BJ (cell line): ENCODE measurements around the gene ST3GAL4. TPM values are rescaled to one million over a fixed set of nuclear protein-coding genes. Genes with fewer than 3 reads are reported as not detected.

Experiments used
- CTCF ChIA-PET: fragments of 350-600 bp; formaldehyde crosslinking; extraction: SDS; loops from one replicate; lab custom pipeline; 2021; ENCODE audit warnings: antibody characterized with exemption, inconsistent platforms; lab: Yijun Ruan, JAX
- POLR2A ChIA-PET: fragments of 300-600 bp; sonication (Branson Sonifier 250); formaldehyde crosslinking; extraction: SDS; loops from one replicate; lab custom pipeline; 2021; ENCODE audit warnings: antibody characterized with exemption; lab: Charles Lee
- DNase-seq: peaks from one replicate; pipeline ENCODE4 v3.0.0-alpha.2; 2011; ENCODE audit warnings: low read depth
- H3K27me3 ChIP-seq: 2 replicates; pipeline ENCODE4 v1.6.0; 2011; ENCODE audit warnings: low read length; ENCODE audit not compliant: control insufficient read depth, insufficient read depth
- H3K36me3 ChIP-seq: 2 replicates; pipeline ENCODE4 v1.5.1; 2011; ENCODE audit warnings: low read length; ENCODE audit not compliant: control insufficient read depth, insufficient read depth
- H3K4me3 ChIP-seq: 2 replicates; pipeline ENCODE4 v1.5.1; 2011; ENCODE audit warnings: low read depth, mild to moderate bottlenecking, control low read depth, low read length
- polyA plus RNA-seq: library from polyadenylated mRNA; depleted of rRNA; stranded (reverse); fragments of >200 nt; gene quantifications from 2 replicates; pipeline ENCODE4 v1.2.3, GENCODE V29; 2011
- TF ChIP-seq, protein P1 (sequence below): IDR thresholded peaks from 2 replicates; pipeline ENCODE4 v1.5.1; 2011; ENCODE audit warnings: low read depth, mild to moderate bottlenecking, control low read depth, inconsistent platforms, low read length, moderate library complexity; ENCODE audit not compliant: insufficient read depth

The ST3GAL4 gene
- polyA plus RNA-seq, 1 experiment, result 31.8 TPM

DNA sequence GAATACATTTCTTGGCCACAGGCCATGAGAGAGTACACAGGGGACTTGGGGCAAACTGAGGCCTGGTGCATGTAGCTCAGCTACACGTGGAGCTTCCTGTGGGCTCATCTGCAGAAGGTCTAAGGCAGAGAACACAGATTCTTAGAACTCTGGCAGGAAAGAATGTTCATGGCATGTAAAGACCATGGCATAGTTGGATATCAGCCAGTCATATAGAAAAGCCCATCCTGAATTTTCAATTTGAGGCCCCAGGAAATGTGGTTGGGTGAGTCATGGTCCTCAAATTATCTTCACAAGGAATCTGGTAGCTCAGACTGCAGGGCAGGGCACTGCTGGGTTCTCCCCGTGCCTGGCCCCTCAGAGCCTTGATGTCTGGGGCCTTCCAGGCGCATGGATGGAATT, 13.7 kb upstream of the ST3GAL4 start:
- Histone ChIP-seq H3K27me3 (no peaks in the 10 kb centered on the region), H3K4me3 (no peak overlapping the region), H3K36me3 (peaks cover 3% of the 10 kb centered on the region; the same call in 1 of the 2 replicates)
- TF ChIP-seq, protein P1, sequence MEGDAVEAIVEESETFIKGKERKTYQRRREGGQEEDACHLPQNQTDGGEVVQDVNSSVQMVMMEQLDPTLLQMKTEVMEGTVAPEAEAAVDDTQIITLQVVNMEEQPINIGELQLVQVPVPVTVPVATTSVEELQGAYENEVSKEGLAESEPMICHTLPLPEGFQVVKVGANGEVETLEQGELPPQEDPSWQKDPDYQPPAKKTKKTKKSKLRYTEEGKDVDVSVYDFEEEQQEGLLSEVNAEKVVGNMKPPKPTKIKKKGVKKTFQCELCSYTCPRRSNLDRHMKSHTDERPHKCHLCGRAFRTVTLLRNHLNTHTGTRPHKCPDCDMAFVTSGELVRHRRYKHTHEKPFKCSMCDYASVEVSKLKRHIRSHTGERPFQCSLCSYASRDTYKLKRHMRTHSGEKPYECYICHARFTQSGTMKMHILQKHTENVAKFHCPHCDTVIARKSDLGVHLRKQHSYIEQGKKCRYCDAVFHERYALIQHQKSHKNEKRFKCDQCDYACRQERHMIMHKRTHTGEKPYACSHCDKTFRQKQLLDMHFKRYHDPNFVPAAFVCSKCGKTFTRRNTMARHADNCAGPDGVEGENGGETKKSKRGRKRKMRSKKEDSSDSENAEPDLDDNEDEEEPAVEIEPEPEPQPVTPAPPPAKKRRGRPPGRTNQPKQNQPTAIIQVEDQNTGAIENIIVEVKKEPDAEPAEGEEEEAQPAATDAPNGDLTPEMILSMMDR, result no peak
- CTCF ChIA-PET, result interaction anchor here (1.2 to 1.6 kb wide), 3 partner anchors 12 to 139 kb away, joined by 3 to 5 read pairs (median 3); no protein-coding TSS in a partner anchor
- POLR2A ChIA-PET, result interaction anchor here (0.5 to 1.0 kb wide), 3 partner anchors 10 to 60 kb away, joined by 3 to 20 read pairs (median 5); no protein-coding TSS in a partner anchor
- no peak for DNase-seq

GRCh38 chr11:126343051-126343450, 12.4 kb upstream of the ST3GAL4 start:
- DNase-seq, result no peak
- ChIA-PET CTCF (interaction anchor here (1.3 to 1.6 kb wide), 2 partner anchors 11 to 33 kb away, joined by 5 read pairs; no protein-coding TSS in a partner anchor), POLR2A (no interaction called here)
- no peaks in the 10 kb centered on the region for H3K27me3 ChIP-seq
- peaks cover 3% of the 10 kb centered on the region; the same call in 1 of the 2 replicates for H3K36me3 ChIP-seq
- H3K4me3 ChIP-seq, result no peak overlapping the region
- TF ChIP-seq, protein P1, result no peak

- DNase-seq, result no peak
- TF ChIP-seq, protein P1, result no peak
- no peaks in the 10 kb centered on the region for H3K27me3 ChIP-seq
- ChIA-PET CTCF (interaction anchor here (0.6 to 1.5 kb wide), 5 partner anchors 11 to 136 kb away, joined by 3 to 4 read pairs (median 3); no protein-coding TSS in a partner anchor), POLR2A (no interaction called here)
- H3K36me3 ChIP-seq, result peaks cover 3% of the 10 kb centered on the region; the same call in 1 of the 2 replicates
- H3K4me3 ChIP-seq, result no peak overlapping the region
Observed at GRCh38 chr11:126344141-126345080, 11.1 kb upstream of the ST3GAL4 start.

GRCh38 chr11:126345283-126345682, 10.2 kb upstream of the ST3GAL4 start:
- ChIA-PET CTCF (interaction anchor here (1.0 to 2.6 kb wide), 4 partner anchors 12 to 96 kb away, joined by 3 to 5 read pairs (median 4); no protein-coding TSS in a partner anchor), POLR2A (no interaction called here)
- H3K36me3 ChIP-seq, result peaks cover 3% of the 10 kb centered on the region; the same call in 1 of the 2 replicates
- H3K27me3 ChIP-seq, result no peaks in the 10 kb centered on the region
- no peak for DNase-seq
- TF ChIP-seq, protein P1, result no peak
- H3K4me3 ChIP-seq, result no peak overlapping the region
